IMR-90 (cell line): ENCODE measurements around the gene MGRN1. TPM values are rescaled to one million over a fixed set of nuclear protein-coding genes. Genes with fewer than 3 reads are reported as not detected.

Experiments
- ATAC-seq: fragments of 200-7000 bp; cut with Tn5 transposase; 2 replicates; pipeline ENCODE4 v1.9.1; 2020; ENCODE audit warnings: low read depth, mild to moderate bottlenecking, moderate library complexity
- BruUV-seq: library from RNA; stranded (reverse); fragments of 400-500 nt; replicated peaks from 2 replicates; lab custom pipeline; 2021; lab: Mats Ljungman, UMichigan
- CTCF ChIA-PET: fragments of 300-600 bp; formaldehyde crosslinking; extraction: SDS; loops from one replicate; lab custom pipeline; 2021; ENCODE audit warnings: antibody characterized with exemption; lab: Yijun Ruan, JAX
- POLR2A ChIA-PET: fragments of 300-600 bp; sonication (Branson Sonifier 250); formaldehyde crosslinking; loops from one replicate; lab custom pipeline; 2022; ENCODE audit warnings: antibody characterized with exemption; ENCODE audit not compliant: unreplicated experiment; lab: Charles Lee
- DNase-seq: peaks from one replicate; pipeline ENCODE4 v3.0.0; 2013
- H2AFZ ChIP-seq: replicated peaks from 2 replicates; pipeline ENCODE3; 2013; ENCODE audit warnings: low read length, mild to moderate bottlenecking; ENCODE audit not compliant: poor library complexity
- H2AK5ac ChIP-seq: 2 replicates; pipeline ENCODE4 v1.6.1; 2013; ENCODE audit warnings: low read depth, low read length, inconsistent platforms
- H2AK9ac ChIP-seq: replicated peaks from 2 replicates; pipeline ENCODE3; 2013; ENCODE audit warnings: mild to moderate bottlenecking, low read depth, low read length, moderate library complexity; ENCODE audit not compliant: poor library complexity
- H2BK120ac ChIP-seq: 2 replicates; pipeline ENCODE4 v1.6.1; 2013; ENCODE audit warnings: low read depth, low read length, inconsistent platforms
- H2BK15ac ChIP-seq: 3 replicates; pipeline ENCODE4 v1.6.1; 2013; ENCODE audit warnings: low read depth, low read length, inconsistent platforms
- H2BK20ac ChIP-seq: 2 replicates; pipeline ENCODE4 v1.6.1; 2013; ENCODE audit warnings: low read depth, mild to moderate bottlenecking, inconsistent platforms, low read length, moderate library complexity
- H2BK5ac ChIP-seq: 2 replicates; pipeline ENCODE4 v1.6.1; 2013; ENCODE audit warnings: mild to moderate bottlenecking, low read depth, low read length, inconsistent platforms; ENCODE audit not compliant: poor library complexity, severe bottlenecking
- H3K14ac ChIP-seq: replicated peaks from 2 replicates; pipeline ENCODE4 v1.6.1; 2013; ENCODE audit warnings: low read depth, low read length, inconsistent platforms
- H3K18ac ChIP-seq: 2 replicates; pipeline ENCODE4 v1.6.1; 2013; ENCODE audit warnings: low read depth, low read length, control low read depth
- H3K23ac ChIP-seq: 2 replicates; pipeline ENCODE4 v1.6.1; 2013; ENCODE audit warnings: low read depth, low read length, inconsistent platforms
- H3K27ac ChIP-seq: 2 replicates; pipeline ENCODE4 v1.5.1; 2013; ENCODE audit warnings: mild to moderate bottlenecking, control low read depth, low read length; ENCODE audit not compliant: insufficient read depth
- H3K27me3 ChIP-seq: 2 replicates; pipeline ENCODE4 v1.6.1; 2013; ENCODE audit warnings: low read length; ENCODE audit not compliant: control insufficient read depth, insufficient read depth
- H3K36me3 ChIP-seq: 2 replicates; pipeline ENCODE4 v1.6.1; 2013; ENCODE audit warnings: low read length, mixed read lengths; ENCODE audit not compliant: control insufficient read depth, insufficient read depth
- H3K4ac ChIP-seq: 2 replicates; pipeline ENCODE4 v1.6.1; 2013; ENCODE audit warnings: low read depth, low read length, inconsistent platforms
- H3K4me1 ChIP-seq: 2 replicates; pipeline ENCODE4 v1.6.1; 2013; ENCODE audit warnings: low read length, mixed read lengths; ENCODE audit not compliant: control insufficient read depth, insufficient read depth
- H3K4me2 ChIP-seq: 2 replicates; pipeline ENCODE4 v1.6.1; 2013; ENCODE audit warnings: low read depth, mild to moderate bottlenecking, control low read depth, low read length, moderate library complexity
- H3K4me3 ChIP-seq: 2 replicates; pipeline ENCODE4 v1.5.1; 2013; ENCODE audit warnings: low read depth, mild to moderate bottlenecking, control low read depth, low read length, moderate library complexity; ENCODE audit not compliant: insufficient read depth
- H3K56ac ChIP-seq: 2 replicates; pipeline ENCODE4 v1.6.1; 2013; ENCODE audit warnings: low read length, inconsistent platforms; ENCODE audit not compliant: insufficient read depth; ENCODE audit errors: extremely low read depth
- H3K79me1 ChIP-seq, 2 experiments: 2 replicates each; pipeline ENCODE4 v1.6.1; 2013; ENCODE audit warnings: low read length in 2 of 2, inconsistent platforms in 1 of 2, low read depth in 1 of 2
- H3K9ac ChIP-seq: 2 replicates; pipeline ENCODE4 v1.6.1; 2013; ENCODE audit warnings: low read depth, low read length, control low read depth
- H3K9me1 ChIP-seq: 2 replicates; pipeline ENCODE4 v1.6.1; 2013; ENCODE audit warnings: low read length, inconsistent platforms; ENCODE audit not compliant: insufficient read depth
- H3K9me3 ChIP-seq: 2 replicates; pipeline ENCODE4 v1.6.1; 2013; ENCODE audit warnings: low read length; ENCODE audit not compliant: control insufficient read depth, insufficient read depth
- H4K20me1 ChIP-seq: 2 replicates; pipeline ENCODE4 v1.6.1; 2013; ENCODE audit warnings: low read length, inconsistent platforms; ENCODE audit not compliant: insufficient read depth
- H4K5ac ChIP-seq: 2 replicates; pipeline ENCODE4 v1.6.1; 2013; ENCODE audit warnings: mild to moderate bottlenecking, low read depth, low read length, control low read depth
- H4K8ac ChIP-seq, 2 experiments: 2 replicates each; pipeline ENCODE4 v1.6.1; 2013; ENCODE audit warnings: low read depth in 2 of 2, low read length in 2 of 2, control low read depth in 1 of 2, inconsistent platforms in 1 of 2
- H4K91ac ChIP-seq: 2 replicates; pipeline ENCODE4 v1.6.1; 2013; ENCODE audit warnings: low read depth, low read length, inconsistent platforms; ENCODE audit not compliant: insufficient read depth
- BHLHE40 ChIP-seq: fragments of 150-350 bp; IDR thresholded peaks from 2 replicates; pipeline ENCODE4 v1.6.1; 2016; ENCODE audit warnings: mild to moderate bottlenecking, low read depth, low read length
- CHD1 ChIP-seq: IDR thresholded peaks from 2 replicates; pipeline ENCODE4 v1.6.1; 2012; ENCODE audit warnings: low read depth, low read length, improper control_type of control experiment
- MAZ ChIP-seq: IDR thresholded peaks from 2 replicates; pipeline ENCODE4 v1.6.1; 2012; ENCODE audit warnings: low read depth, mild to moderate bottlenecking, low read length, improper control_type of control experiment, moderate library complexity, borderline replicate concordance
- MXI1 ChIP-seq: IDR thresholded peaks from 2 replicates; pipeline ENCODE4 v1.6.1; 2012; ENCODE audit warnings: low read depth, mild to moderate bottlenecking, low read length, moderate library complexity, borderline replicate concordance
- POLR2A ChIP-seq: IDR thresholded peaks from 2 replicates; pipeline ENCODE4 v1.6.1; 2012; ENCODE audit warnings: mild to moderate bottlenecking, low read depth, low read length
- RAD21 ChIP-seq: IDR thresholded peaks from 2 replicates; pipeline ENCODE4 v1.6.1; 2012; ENCODE audit warnings: low read length, improper control_type of control experiment
- SMC3 ChIP-seq: fragments of 150-350 bp; IDR thresholded peaks from 2 replicates; pipeline ENCODE4 v1.6.1; 2016; ENCODE audit warnings: low read depth, mild to moderate bottlenecking, antibody characterized with exemption, low read length, moderate library complexity
- WGBS, 2 experiments: methylation state at CpG; one replicate each; pipeline versions ENCODE4 v1.1.5 to v1.1.7; 2013; ENCODE audit warnings: missing lambda C conversion rate in 2 of 2; ENCODE audit not compliant: insufficient read length in 1 of 2; ENCODE audit errors: extremely low coverage in 2 of 2; 5-methylcytosine and 5-hydroxymethylcytosine counted together
- dilution Hi-C: fragments of 300-500 bp; cut with HindIII; formaldehyde crosslinking; loops from one replicate; pipeline ENCODE4 v1.14.3; 2018; ENCODE audit warnings: low sequenced_read_pairs; ENCODE audit not compliant: unreplicated experiment
- in situ Hi-C: fragments of 300-500 bp; cut with MboI; formaldehyde crosslinking; loops from 3 replicates; pipeline ENCODE4 v1.14.3; 2019; ENCODE audit warnings: low sequenced_read_pairs, inconsistent platforms, mixed read lengths
- intact Hi-C: fragments of 100-400 bp; cut with micrococcal nuclease; formaldehyde crosslinking; loops from 2 replicates; pipeline ENCODE4 v1.10.0; 2022
- polyA plus RNA-seq, 3 experiments: library from polyadenylated mRNA; depleted of rRNA; stranded (reverse); fragments of >200 nt; gene quantifications; 2 replicates each; pipeline ENCODE4 v1.2.3, GENCODE V29; 2012; ENCODE audit warnings: low replicate concordance in 1 of 3
- total RNA-seq: library from RNA; depleted of rRNA; stranded (reverse); fragments of >200 nt; gene quantifications from 2 replicates; pipeline ENCODE4 v1.2.3, GENCODE V29; 2012
- TF ChIP-seq, protein P1 (sequence below): fragments of 150-350 bp; IDR thresholded peaks from 2 replicates; pipeline ENCODE4 v1.6.1; 2017; ENCODE audit warnings: mild to moderate bottlenecking, antibody characterized with exemption, low read length, low read depth
- TF ChIP-seq, protein P2 (sequence below): conservative IDR thresholded peaks from 2 replicates; pipeline ENCODE4 v1.5.1; 2012; ENCODE audit warnings: mild to moderate bottlenecking, low read depth, low read length, improper control_type of control experiment

MGRN1 gene
- total and polyA plus RNA-seq, 2 of the 4 experiments (the other 2 are of a cell fraction) = 11.7 to 32.7 TPM

DNA sequence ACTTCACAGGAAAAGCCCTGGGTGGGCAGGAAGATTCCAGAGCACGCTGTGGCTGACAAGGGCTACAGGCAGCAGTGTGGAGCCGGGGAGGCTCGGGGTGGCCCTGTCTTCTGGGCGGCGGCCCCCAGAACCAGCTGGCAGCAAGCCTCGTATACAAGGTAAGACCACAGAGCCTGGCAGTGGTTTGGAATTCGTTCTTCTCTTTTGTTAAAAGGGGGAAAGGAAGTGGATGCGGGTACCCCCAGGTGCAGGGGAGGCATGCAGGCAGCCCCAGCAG, 16.0 kb upstream of the MGRN1 start:
- H4K8ac ChIP-seq = no peak overlapping the region
- no peak overlapping the region for H3K4me3 ChIP-seq
- H2AK5ac ChIP-seq = no peak overlapping the region
- no peak overlapping the region for H2BK20ac ChIP-seq
- H2BK120ac ChIP-seq = no peak overlapping the region
- H3K56ac ChIP-seq = no peak overlapping the region
- no TSS peak for BruUV-seq
- H2BK15ac ChIP-seq = no peak overlapping the region
- ChIA-PET POLR2A (no interaction called here), CTCF (no interaction called here)
- H2AFZ ChIP-seq = no peak overlapping the region
- ATAC-seq (no peak), DNase-seq (no peak)
- 33% methylated on average over 1 of the region's 8 CpGs; no CpG with 5 or more reads in 1 of the 2 experiments for WGBS, 2 experiments
- H3K79me1 ChIP-seq = peaks cover 13 to 54% of the 10 kb centered on the region in 2 experiments
- peaks cover 21% of the 10 kb centered on the region for H3K4me1 ChIP-seq
- peaks cover 24% of the 10 kb centered on the region; the same call in 1 of the 2 replicates for H3K36me3 ChIP-seq
- H3K9me1 ChIP-seq = peaks cover 8% of the 10 kb centered on the region; the same call in 1 of the 2 replicates
- no peaks in the 10 kb centered on the region for H3K9me3 ChIP-seq
- no peak overlapping the region for H2BK5ac ChIP-seq
- intact Hi-C loops = no loop called here
- H3K14ac ChIP-seq = no peak overlapping the region
- no peak overlapping the region for H4K5ac ChIP-seq
- H3K27ac ChIP-seq = no peak overlapping the region
- H3K27me3 ChIP-seq = no peaks in the 10 kb centered on the region
- H3K4me2 ChIP-seq = no peak overlapping the region
- H2AK9ac ChIP-seq = no peak overlapping the region
- no peak overlapping the region for H3K4ac ChIP-seq
- H3K9ac ChIP-seq = no peak overlapping the region
- no peak overlapping the region for H3K23ac ChIP-seq
- TF ChIP-seq RAD21 (no peak), MXI1 (no peak), POLR2A (no peak), MAZ (no peak), SMC3 (no peak), CHD1 (no peak), BHLHE40 (no peak)
- TF ChIP-seq, protein P1, sequence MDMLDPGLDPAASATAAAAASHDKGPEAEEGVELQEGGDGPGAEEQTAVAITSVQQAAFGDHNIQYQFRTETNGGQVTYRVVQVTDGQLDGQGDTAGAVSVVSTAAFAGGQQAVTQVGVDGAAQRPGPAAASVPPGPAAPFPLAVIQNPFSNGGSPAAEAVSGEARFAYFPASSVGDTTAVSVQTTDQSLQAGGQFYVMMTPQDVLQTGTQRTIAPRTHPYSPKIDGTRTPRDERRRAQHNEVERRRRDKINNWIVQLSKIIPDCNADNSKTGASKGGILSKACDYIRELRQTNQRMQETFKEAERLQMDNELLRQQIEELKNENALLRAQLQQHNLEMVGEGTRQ = no peak
- TF ChIP-seq, protein P2, sequence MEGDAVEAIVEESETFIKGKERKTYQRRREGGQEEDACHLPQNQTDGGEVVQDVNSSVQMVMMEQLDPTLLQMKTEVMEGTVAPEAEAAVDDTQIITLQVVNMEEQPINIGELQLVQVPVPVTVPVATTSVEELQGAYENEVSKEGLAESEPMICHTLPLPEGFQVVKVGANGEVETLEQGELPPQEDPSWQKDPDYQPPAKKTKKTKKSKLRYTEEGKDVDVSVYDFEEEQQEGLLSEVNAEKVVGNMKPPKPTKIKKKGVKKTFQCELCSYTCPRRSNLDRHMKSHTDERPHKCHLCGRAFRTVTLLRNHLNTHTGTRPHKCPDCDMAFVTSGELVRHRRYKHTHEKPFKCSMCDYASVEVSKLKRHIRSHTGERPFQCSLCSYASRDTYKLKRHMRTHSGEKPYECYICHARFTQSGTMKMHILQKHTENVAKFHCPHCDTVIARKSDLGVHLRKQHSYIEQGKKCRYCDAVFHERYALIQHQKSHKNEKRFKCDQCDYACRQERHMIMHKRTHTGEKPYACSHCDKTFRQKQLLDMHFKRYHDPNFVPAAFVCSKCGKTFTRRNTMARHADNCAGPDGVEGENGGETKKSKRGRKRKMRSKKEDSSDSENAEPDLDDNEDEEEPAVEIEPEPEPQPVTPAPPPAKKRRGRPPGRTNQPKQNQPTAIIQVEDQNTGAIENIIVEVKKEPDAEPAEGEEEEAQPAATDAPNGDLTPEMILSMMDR = no peak
- peaks cover 55% of the 10 kb centered on the region for H4K20me1 ChIP-seq
- dilution Hi-C loops = no loop called here
- in situ Hi-C loops = no loop called here
- H4K91ac ChIP-seq = no peak overlapping the region
- H3K18ac ChIP-seq = no peak overlapping the region
